GM23338 (cell line): Measurements from ENCODE around the gene COBL.

ENCODE experiments used
- CREB1 ChIP-seq: fragments of 250-450 bp; sonication (Bioruptor Pico); IDR thresholded peaks from 2 replicates; pipeline ENCODE4 v1.5.0; 2020; ENCODE audit warnings: low read depth, mild to moderate bottlenecking, moderate library complexity
- CTCF ChIP-seq, 2 experiments: fragments of 200-600 bp in 1 of 2; sonication (generic) in 1 of 2; conservative IDR thresholded peaks; 2 replicates each; pipeline versions ENCODE4 v1.5.1 to v1.6.1; 2016 to 2017; ENCODE audit warnings: antibody characterized with exemption in 2 of 2, low read depth in 2 of 2, mild to moderate bottlenecking in 2 of 2, moderate library complexity in 1 of 2
- JUNB ChIP-seq: IDR thresholded peaks from one replicate; pipeline ENCODE4 v1.6.1; 2016; ENCODE audit warnings: antibody characterized with exemption; ENCODE audit not compliant: unreplicated experiment
- POLR2AphosphoS5 ChIP-seq: IDR thresholded peaks from 2 replicates; pipeline ENCODE4 v1.6.1; 2016; ENCODE audit warnings: antibody characterized with exemption, low read depth
- STAT1 ChIP-seq: IDR thresholded peaks from one replicate; pipeline ENCODE4 v1.6.1; 2016; ENCODE audit warnings: antibody characterized with exemption; ENCODE audit not compliant: unreplicated experiment

GRCh38 chr7:51229620-51230323 is 86.8 kb downstream of the COBL start:
- TF ChIP-seq CTCF (conservative IDR thresholded peaks at IDR 0.05; ENCODE audit: low read depth in 2 of 2) (0 out of 4 replicates have a peak, but pooled peaks of 1 of the 2 experiments have one; percentile 0), JUNB (no peak), POLR2AphosphoS5 (no peak), CREB1 (CRISPR knock-in tag) (no peak), STAT1 (no peak)
